GM12878 (cell line): Measurements from ENCODE around the gene CABYR. TPM values are rescaled to one million over a fixed set of nuclear protein-coding genes. Genes with fewer than 3 reads are reported as not detected.

Source experiments
- ATAC-seq: fragments of 200-7000 bp; cut with Tn5 transposase; 3 replicates; pipeline ENCODE4 v1.9.1; 2020; ENCODE audit warnings: mild to moderate bottlenecking, moderate library complexity
- BruUV-seq: library from RNA; stranded (reverse); fragments of 400-500 nt; replicated peaks from 2 replicates; lab custom pipeline; 2021; lab: Mats Ljungman, UMichigan
- CTCF ChIA-PET: fragments of 300-600 bp; sonication (Branson Sonifier 250); formaldehyde crosslinking; extraction: SDS; loops from one replicate; lab custom pipeline; 2021; ENCODE audit warnings: inconsistent platforms; lab: Yijun Ruan, JAX
- POLR2A ChIA-PET: fragments of 350-600 bp; formaldehyde crosslinking; extraction: SDS; loops from one replicate; lab custom pipeline; 2021; ENCODE audit warnings: inconsistent platforms; lab: Charles Lee
- RAD21 ChIA-PET: fragments of 300-600 bp; sonication (Branson Sonifier 250); formaldehyde crosslinking; loops from one replicate; lab custom pipeline; 2023; ENCODE audit warnings: antibody characterized with exemption; ENCODE audit not compliant: unreplicated experiment; lab: Charles Lee
- SMC1A ChIA-PET: fragments of 300-600 bp; sonication (Branson Sonifier 250); formaldehyde crosslinking; loops from one replicate; lab custom pipeline; 2023; ENCODE audit not compliant: unreplicated experiment, uncharacterized antibody; lab: Charles Lee
- DNase-seq: peaks from one replicate; pipeline ENCODE4 v3.0.0-alpha.2; 2011; ENCODE audit warnings: low read depth, low spot score
- FAIRE-seq: peaks from 3 replicates; lab custom pipeline; 2011; peaks lifted over from hg19 to GRCh38; lab: Jason Lieb, UNC
- H2AFZ ChIP-seq: 2 replicates; pipeline ENCODE4 v1.6.0; 2011; ENCODE audit warnings: low read depth, low read length, control low read depth; ENCODE audit not compliant: control insufficient read depth
- H3K27ac ChIP-seq: 2 replicates; pipeline ENCODE4 v1.5.1; 2011; ENCODE audit warnings: control low read depth; ENCODE audit not compliant: control insufficient read depth, insufficient read depth
- H3K27me3 ChIP-seq, 2 experiments: replicated peaks in 1 of 2; 2 replicates each; pipeline versions ENCODE4 v1.6.0 to v1.6.1; 2011; ENCODE audit warnings: low read length in 1 of 2; ENCODE audit not compliant: control insufficient read depth in 2 of 2, insufficient read depth in 2 of 2
- H3K36me3 ChIP-seq, 2 experiments: 2 replicates each; pipeline ENCODE4 v1.5.1; 2011; ENCODE audit warnings: low read length in 1 of 2; ENCODE audit not compliant: control insufficient read depth in 2 of 2, insufficient read depth in 2 of 2
- H3K4me1 ChIP-seq: 2 replicates; pipeline ENCODE4 v1.6.1; 2011; ENCODE audit warnings: mild to moderate bottlenecking, low read length, moderate library complexity, mixed read lengths; ENCODE audit not compliant: control insufficient read depth, insufficient read depth
- H3K4me2 ChIP-seq: 2 replicates; pipeline ENCODE4 v1.6.0; 2011; ENCODE audit warnings: control low read depth; ENCODE audit not compliant: control insufficient read depth, insufficient read depth
- H3K4me3 ChIP-seq: fragments of 200-600 bp; sonication (generic); 2 replicates; pipeline ENCODE4 v1.5.1; 2016
- H3K79me2 ChIP-seq: 2 replicates; pipeline ENCODE4 v1.6.0; 2011; ENCODE audit warnings: low read length; ENCODE audit not compliant: control insufficient read depth, insufficient read depth
- H3K9ac ChIP-seq: 2 replicates; pipeline ENCODE4 v1.8.0; 2011; ENCODE audit warnings: low read length, control low read depth, mixed read lengths; ENCODE audit not compliant: control insufficient read depth, insufficient read depth
- H3K9me3 ChIP-seq: replicated peaks from 3 replicates; pipeline ENCODE4 v1.5.1; 2011; ENCODE audit warnings: mild to moderate bottlenecking, low read length; ENCODE audit not compliant: control insufficient read depth, insufficient read depth
- H4K20me1 ChIP-seq: 2 replicates; pipeline ENCODE4 v1.6.0; 2011; ENCODE audit not compliant: control insufficient read depth, insufficient read depth
- ATF7 ChIP-seq: fragments of 450-650 bp; IDR thresholded peaks from 2 replicates; pipeline ENCODE4 v1.6.1; 2016; ENCODE audit warnings: low read depth, mild to moderate bottlenecking
- E2F8 ChIP-seq: fragments of 450-650 bp; IDR thresholded peaks from 2 replicates; pipeline ENCODE4 v1.6.1; 2018; ENCODE audit warnings: mild to moderate bottlenecking, low read depth, moderate library complexity; ENCODE audit not compliant: partially characterized antibody
- ETV6 ChIP-seq, 2 experiments: fragments of 450-650 bp in 1 of 2; IDR thresholded peaks in 1 of 2; conservative IDR thresholded peaks in 1 of 2; 2 replicates each; pipeline ENCODE4 v1.6.1; 2014; ENCODE audit warnings: antibody characterized with exemption in 1 of 2, borderline replicate concordance in 1 of 2, low read depth in 1 of 2, mild to moderate bottlenecking in 1 of 2, moderate library complexity in 1 of 2
- FOS ChIP-seq: IDR thresholded peaks from 3 replicates; pipeline ENCODE4 v1.6.1; 2011; ENCODE audit warnings: borderline replicate concordance; ENCODE audit not compliant: insufficient read length; ENCODE audit errors: extremely low read depth
- MAX ChIP-seq: IDR thresholded peaks from 2 replicates; pipeline ENCODE4 v1.6.1; 2012; ENCODE audit warnings: low read depth, low read length, improper control_type of control experiment
- MEF2A ChIP-seq: IDR thresholded peaks from 2 replicates; pipeline ENCODE4 v1.6.1; 2011; ENCODE audit warnings: low read depth, mild to moderate bottlenecking, low read length, moderate library complexity; ENCODE audit not compliant: insufficient read depth
- MTA2 ChIP-seq: fragments of 450-650 bp; IDR thresholded peaks from 2 replicates; pipeline ENCODE4 v1.6.1; 2016; ENCODE audit warnings: low read depth, mild to moderate bottlenecking, moderate library complexity
- NBN ChIP-seq: fragments of 450-650 bp; IDR thresholded peaks from 2 replicates; pipeline ENCODE4 v1.6.1; 2016
- PAX8 ChIP-seq: fragments of 450-650 bp; IDR thresholded peaks from 2 replicates; pipeline ENCODE4 v1.6.1; 2017; ENCODE audit warnings: mild to moderate bottlenecking, moderate library complexity
- RCOR1 ChIP-seq: conservative IDR thresholded peaks from 2 replicates; pipeline ENCODE4 v1.6.1; 2012; ENCODE audit warnings: low read depth, low read length, improper control_type of control experiment
- SRF ChIP-seq, 2 experiments: IDR thresholded peaks; 2 replicates each; pipeline ENCODE4 v1.6.1; 2011; ENCODE audit warnings: low read depth in 2 of 2, low read length in 2 of 2, mild to moderate bottlenecking in 1 of 2, moderate library complexity in 1 of 2
- USF1 ChIP-seq: IDR thresholded peaks from 2 replicates; pipeline ENCODE4 v1.6.1; 2011; ENCODE audit warnings: borderline replicate concordance, low read depth, mild to moderate bottlenecking, moderate library complexity, mixed read lengths, low read length; ENCODE audit not compliant: insufficient read depth; ENCODE audit errors: extremely low read length
- WRNIP1 ChIP-seq: IDR thresholded peaks from 2 replicates; pipeline ENCODE4 v1.6.1; 2011; ENCODE audit warnings: low read depth, low read length, improper control_type of control experiment, borderline replicate concordance
- ZNF207 ChIP-seq: fragments of 450-650 bp; IDR thresholded peaks from 2 replicates; pipeline ENCODE4 v1.6.1; 2014; ENCODE audit warnings: antibody characterized with exemption, mild to moderate bottlenecking, borderline replicate concordance
- WGBS: methylation state at CpG from one replicate; pipeline ENCODE4 v1.1.6; 2016; ENCODE audit warnings: low lambda C conversion rate; ENCODE audit not compliant: insufficient replicate concordance, insufficient coverage; ENCODE audit errors: missing lambda C conversion rate; 5-methylcytosine and 5-hydroxymethylcytosine counted together
- in situ Hi-C: fragments of 300-500 bp; cut with MboI; formaldehyde crosslinking; loops from 9 replicates; pipeline ENCODE4 v1.14.3; 2018; ENCODE audit warnings: mixed read lengths
- intact Hi-C: fragments of 100-400 bp; cut with micrococcal nuclease; formaldehyde crosslinking; loops from one replicate; pipeline ENCODE4 v1.14.2; 2022; ENCODE audit not compliant: unreplicated experiment
- polyA plus RNA-seq, 11 experiments: library from polyadenylated mRNA; depleted of rRNA in 4 of 11; unstranded in 6 of 11; stranded (reverse) in 5 of 11; fragments of >200 nt; fragmentation: Nextera tagmentation in 4 of 11; fragmentation: Illumina TruSeq in 1 of 11; extraction: Ambion mirVana in 4 of 11; extraction: Trizol in 1 of 11; gene quantifications; 1 replicate in 1 of 11; 2 replicates in 10 of 11; pipeline versions ENCODE4 v1.2.1 to v1.2.3, GENCODE V29; 2011 to 2016; ENCODE audit warnings: inconsistent platforms in 2 of 11, missing spikeins in 2 of 11, low read depth in 1 of 11
- total RNA-seq, 4 experiments: library from RNA; depleted of rRNA in 3 of 4; stranded (reverse); fragments of >200 nt in 3 of 4; fragmentation: Illumina TruSeq in 1 of 4; extraction: Trizol in 1 of 4; gene quantifications; 2 replicates each; pipeline versions ENCODE4 v1.2.1 to v1.2.3, GENCODE V29; 2013 to 2021

The CABYR gene
- total and polyA plus RNA-seq, 10 of the 15 experiments (the other 5 are each of a cell fraction or from before 2014, with no cell fraction given): 0.29 to 2.8 (median 1.7) TPM

GRCh38 chr18:24161304-24161703 is 22.4 kb downstream of the CABYR start:
- no peaks in the 10 kb centered on the region for H3K4me1 ChIP-seq
- CTCF ChIA-PET: interaction anchor here (0.6 to 1.5 kb wide), 2 partner anchors 14 to 146 kb away, joined by 3 read pairs; no protein-coding TSS in a partner anchor
- H4K20me1 ChIP-seq: no peaks in the 10 kb centered on the region
- no peak overlapping the region for H3K27ac ChIP-seq
- no TSS peak for BruUV-seq
- no peaks in the 10 kb centered on the region for H3K79me2 ChIP-seq
- H3K27me3 ChIP-seq: no peaks in the 10 kb centered on the region
- no peak overlapping the region for H2AFZ ChIP-seq
- SMC1A ChIA-PET: no interaction called here
- no peak for ATAC-seq
- POLR2A ChIA-PET: no interaction called here
- intact Hi-C loops: no loop called here
- WGBS: 30% methylated on average over 2 of the region's 2 CpGs
- no peak overlapping the region for H3K4me3 ChIP-seq
- no peaks in the 10 kb centered on the region for H3K9me3 ChIP-seq
- TF ChIP-seq MAX (no peak), MTA2 (no peak), SRF (IDR thresholded peaks at IDR 0.05; ENCODE audit: low read depth in 2 of 2, low read length in 2 of 2) (no peak), NBN (no peak)
- in situ Hi-C loops: no loop called here
- DNase-seq: no peak
- RAD21 ChIA-PET: no interaction called here
- H3K4me2 ChIP-seq: no peak overlapping the region
- no peak overlapping the region for H3K9ac ChIP-seq
- no peak for FAIRE-seq
- H3K36me3 ChIP-seq: no peaks in the 10 kb centered on the region

- Histone ChIP-seq H3K4me3 (no peak overlapping the region), H2AFZ (no peak overlapping the region), H3K27ac (no peak overlapping the region), H4K20me1 (no peaks in the 10 kb centered on the region), H3K4me2 (no peak overlapping the region), H3K36me3 (no peaks in the 10 kb centered on the region), H3K4me1 (no peaks in the 10 kb centered on the region), H3K79me2 (no peaks in the 10 kb centered on the region), H3K9ac (no peak overlapping the region), H3K9me3 (no peaks in the 10 kb centered on the region), H3K27me3 (no peaks in the 10 kb centered on the region)
- 84% methylated on average over 7 of the region's 7 CpGs for WGBS
- RAD21 ChIA-PET: no interaction called here
- FAIRE-seq (no peak), ATAC-seq (no peak), DNase-seq (no peak)
- in situ Hi-C loops: no loop called here
- intact Hi-C loops: no loop called here
- CTCF ChIA-PET: interaction anchor here (2.5 kb wide), 1 partner anchor 8 kb away, joined by 9 read pairs; no protein-coding TSS in a partner anchor
- POLR2A ChIA-PET: no interaction called here
- no TSS peak for BruUV-seq
- SMC1A ChIA-PET: interaction anchor here (1.8 kb wide), 1 partner anchor 8 kb away, joined by 4 read pairs; no protein-coding TSS in a partner anchor
- TF ChIP-seq RCOR1 (no peak), ZNF207 (no peak), FOS (no peak), USF1 (no peak), E2F8 (no peak), MEF2A (no peak), ETV6 (conservative IDR thresholded peaks at IDR 0.05 in 1 of 2, IDR thresholded peaks at IDR 0.05 in 1 of 2; ENCODE audit: borderline replicate concordance in 1 of 2, low read depth in 1 of 2) (no peak), ATF7 (no peak), PAX8 (no peak), WRNIP1 (no peak)
Measured at GRCh38 chr18:24168496-24168895, 29.6 kb downstream of the CABYR start.
